NCI-H2029 (cell line): ENCODE data around the gene CCDC188.

Source experiments
- DNase-seq: peaks from one replicate; lab custom pipeline; 2025; lab: John Stamatoyannopoulos, UW

The CCDC188 gene

DNA sequence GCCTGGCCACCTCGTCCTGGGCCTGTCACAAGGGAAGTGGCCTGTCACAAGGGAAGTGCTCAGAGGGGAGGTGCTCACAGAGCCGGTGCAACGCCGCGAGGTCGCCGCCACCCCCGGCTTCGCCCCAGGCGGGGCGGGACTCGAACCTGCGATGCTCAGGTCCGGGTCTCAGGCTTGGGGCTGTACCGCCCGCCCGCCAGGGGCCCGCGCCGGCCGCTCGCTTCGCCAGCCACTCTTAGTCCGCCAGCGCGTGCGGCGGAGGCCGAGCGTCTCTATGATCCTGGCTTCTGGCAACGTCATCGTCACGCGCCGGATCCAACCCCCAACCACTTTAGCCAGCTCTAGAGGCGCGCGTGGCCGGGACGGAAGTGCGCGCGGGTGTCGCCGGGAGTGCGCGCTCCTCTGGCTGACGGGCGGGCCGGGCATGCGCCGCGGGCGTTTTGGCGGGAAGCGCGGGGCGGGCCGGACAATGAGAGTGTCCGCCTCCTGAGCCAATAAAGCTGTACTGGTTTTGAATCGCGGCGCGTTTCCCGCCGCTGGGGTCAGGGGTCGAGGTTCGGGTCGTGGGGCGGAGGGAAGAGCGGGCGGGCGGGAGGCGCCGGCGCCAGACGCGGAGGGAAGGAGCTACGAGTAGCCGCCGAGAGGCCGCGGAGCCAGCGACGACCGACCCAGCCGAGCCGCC, 33.8 kb downstream of the CCDC188 start, which contains the start of gene TRMT2A:
TSS of gene TRMT2A (minus strand) at position 276 of the 682 bp plus-strand sequence. CDS start 320 bp downstream, outside the sequence.
- peak; percentile 92 for DNase-seq

DNA sequence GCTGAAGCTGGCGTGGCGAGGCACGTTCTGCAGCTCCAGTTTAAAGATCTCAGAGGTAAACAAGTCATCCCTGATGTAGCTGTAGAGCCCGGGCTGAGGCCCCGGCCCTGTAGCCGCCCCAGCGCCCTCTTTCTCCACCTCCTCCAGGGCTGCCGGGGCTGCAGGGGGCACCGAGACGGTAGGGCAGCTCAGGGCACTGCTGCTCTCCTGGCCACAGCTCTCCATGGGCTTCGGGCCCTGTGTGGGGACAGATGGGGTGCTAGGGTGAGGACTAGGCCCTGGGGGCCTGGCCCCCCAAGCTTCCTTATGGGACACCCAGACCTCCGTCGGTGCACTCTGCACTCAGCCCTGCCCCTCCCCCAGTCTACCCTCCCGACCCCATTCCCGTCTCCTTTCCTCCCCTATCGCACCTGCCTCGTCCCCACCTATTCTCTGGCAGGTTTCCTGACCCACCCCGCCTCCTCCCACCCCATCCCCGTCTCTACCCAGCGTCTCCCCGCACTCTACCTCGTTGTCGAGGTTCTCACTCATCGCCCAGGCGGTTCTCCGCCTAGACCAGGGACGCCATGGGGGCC, 34.4 kb downstream of the CCDC188 start:
- DNase-seq: no peak

- DNase-seq: no peak
These were observed 35.0 kb downstream of the CCDC188 start, which contains the start of gene RANBP1 for GRCh38 chr22:20115691-20116375. RANBP1 (plus strand) TSS chr22:20116104; CDS start chr22:20116185, 81 bp downstream.

GRCh38 chr22:20114506-20115475, 36.1 kb downstream of the CCDC188 start:
- no peak for DNase-seq

DNA sequence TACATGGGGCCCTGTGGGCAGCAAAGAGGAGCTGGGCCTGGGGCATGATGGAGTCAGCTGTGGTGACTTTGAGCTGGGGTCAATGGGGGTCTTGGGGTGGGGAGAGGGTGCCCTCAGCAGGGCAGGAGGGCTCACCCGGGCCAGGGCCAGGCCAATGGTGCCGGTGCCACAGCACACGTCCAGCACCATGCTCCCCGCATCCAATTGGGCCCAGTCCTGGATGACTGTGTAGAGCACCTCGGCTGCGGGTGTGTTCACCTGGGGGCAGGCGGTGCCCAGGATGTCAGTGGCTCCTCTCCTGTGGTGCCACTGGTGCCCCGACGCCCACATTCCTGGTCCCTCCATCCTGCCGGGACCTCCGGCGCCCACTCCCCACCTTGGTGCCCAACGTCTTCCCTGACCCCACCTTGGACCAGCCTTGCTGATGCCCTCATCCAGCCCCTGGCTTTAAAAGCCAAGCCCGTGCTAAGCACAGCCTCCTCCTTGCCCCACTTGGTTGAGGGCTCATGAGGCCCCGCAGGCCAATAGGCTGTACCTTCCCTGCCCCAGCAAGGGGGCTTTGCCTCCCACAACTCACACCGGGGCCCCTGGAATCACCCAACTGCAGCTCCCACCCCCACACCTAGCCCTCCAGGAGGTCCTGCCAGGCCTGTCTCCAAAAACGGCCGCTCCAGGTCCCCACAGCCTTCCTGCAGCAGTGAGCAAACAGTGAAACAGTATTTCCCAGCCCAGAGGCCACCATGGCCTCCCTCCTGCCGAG, 37.1 kb downstream of the CCDC188 start:
- no peak for DNase-seq

DNA sequence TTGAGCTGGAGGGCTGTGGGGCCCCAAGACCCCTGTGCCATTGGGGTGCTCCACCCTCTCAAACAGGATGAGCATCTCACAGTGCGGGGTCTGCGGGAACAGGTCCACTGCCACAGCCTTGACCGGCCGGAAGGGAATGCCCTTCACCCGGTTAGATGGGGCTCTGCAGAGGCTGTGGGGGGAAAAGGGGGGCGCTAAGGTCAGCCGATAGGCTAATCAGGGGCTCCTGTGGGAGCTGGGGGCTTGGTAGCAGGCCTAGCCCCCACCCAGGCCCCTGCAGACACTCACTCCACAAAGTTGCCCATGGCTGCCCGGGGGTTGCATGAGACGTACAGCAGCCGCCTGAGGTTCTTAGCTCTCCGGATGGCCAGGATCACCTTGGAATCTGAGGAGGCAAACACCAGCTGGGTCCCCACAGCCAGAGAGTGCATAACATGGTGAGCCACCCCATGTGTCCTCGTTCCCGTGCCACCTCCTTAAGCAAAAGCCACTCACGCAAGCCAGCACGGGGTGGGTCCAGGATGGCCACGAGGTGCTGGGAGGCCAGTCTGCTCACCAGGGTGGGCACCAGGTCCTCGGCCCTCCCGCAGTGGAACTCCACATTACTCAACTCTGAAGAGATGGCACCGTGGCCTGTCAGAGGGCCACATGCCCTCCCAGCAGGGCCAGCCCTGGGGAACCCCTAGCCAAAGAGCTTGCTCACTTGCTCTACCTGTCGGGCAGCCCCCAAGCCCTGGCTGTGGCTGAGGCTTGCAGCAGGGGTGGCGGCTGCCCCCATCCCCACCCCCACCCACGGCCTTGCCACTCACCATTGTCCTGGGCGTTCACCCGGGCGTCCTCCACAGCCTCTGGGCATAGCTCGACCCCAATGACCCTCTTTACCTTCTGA, 38.0 kb downstream of the CCDC188 start:
- DNase-seq: no peak

GRCh38 chr22:20111689-20112622, 38.9 kb downstream of the CCDC188 start:
- no peak for DNase-seq

DNA sequence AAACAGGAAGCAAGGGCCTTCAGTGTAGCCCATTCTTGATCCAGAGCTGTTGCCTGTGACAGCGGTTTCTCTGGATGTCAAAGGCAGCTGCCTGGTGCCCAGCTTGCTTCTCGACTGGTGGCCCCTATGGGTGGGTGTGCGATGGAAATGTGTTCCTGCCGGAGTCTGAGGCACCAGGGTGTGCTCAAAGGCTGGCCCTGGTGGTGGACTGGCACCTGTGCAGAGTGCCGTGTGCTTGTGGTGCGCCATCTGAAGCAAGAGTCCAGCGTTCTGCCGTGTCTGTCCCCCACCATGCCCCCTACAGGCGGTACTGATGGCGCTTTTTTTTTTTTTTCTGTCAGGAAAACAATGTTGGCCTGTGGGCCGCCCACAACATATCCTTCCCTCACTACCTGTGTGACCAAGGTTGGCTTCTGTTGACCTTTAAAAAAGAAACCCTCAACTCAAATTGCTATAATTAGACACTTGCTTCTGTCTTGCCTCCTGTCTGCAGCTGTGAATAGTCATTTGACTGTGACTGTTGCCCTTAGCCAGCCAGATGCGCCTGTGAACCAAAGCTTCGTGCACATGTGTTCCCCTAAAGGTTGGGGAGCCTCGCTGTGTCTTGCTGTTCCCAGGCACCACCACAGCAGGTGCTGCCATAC, 39.7 kb downstream of the CCDC188 start:
- DNase-seq: peak; percentile 18

DNA sequence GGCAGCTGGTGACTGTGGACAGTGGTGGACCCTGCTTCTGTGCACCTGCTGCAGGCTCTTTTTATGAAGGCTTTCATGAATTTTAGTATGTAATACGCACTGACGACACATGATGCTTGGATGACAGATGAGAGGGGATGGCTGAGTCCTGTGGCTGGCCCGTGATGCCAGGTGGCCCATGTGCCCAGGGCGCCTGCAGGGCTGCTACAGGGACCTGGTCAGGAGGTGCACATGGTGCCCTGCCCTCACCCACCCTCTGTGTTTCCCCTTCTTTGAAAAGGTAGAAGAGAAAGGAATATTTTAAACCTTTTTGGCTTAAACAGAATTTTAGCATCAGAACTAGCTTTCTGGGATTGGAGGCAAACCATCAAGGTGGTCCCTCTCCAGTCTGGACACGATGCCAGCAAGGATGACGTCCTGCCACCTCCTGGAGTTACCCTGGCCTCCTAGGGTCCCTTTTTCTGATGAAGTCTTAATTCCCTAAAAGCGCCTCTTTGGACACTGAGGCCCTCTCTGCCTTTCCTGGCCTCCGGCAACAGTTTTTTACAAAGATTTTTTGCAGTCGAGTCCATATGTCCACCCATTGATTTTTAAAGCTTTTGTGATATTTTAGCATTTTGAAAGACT, 40.4 kb downstream of the CCDC188 start:
- no peak for DNase-seq

- DNase-seq: no peak
These were observed 41.2 kb downstream of the CCDC188 start for GRCh38 chr22:20109411-20110358.

DNA sequence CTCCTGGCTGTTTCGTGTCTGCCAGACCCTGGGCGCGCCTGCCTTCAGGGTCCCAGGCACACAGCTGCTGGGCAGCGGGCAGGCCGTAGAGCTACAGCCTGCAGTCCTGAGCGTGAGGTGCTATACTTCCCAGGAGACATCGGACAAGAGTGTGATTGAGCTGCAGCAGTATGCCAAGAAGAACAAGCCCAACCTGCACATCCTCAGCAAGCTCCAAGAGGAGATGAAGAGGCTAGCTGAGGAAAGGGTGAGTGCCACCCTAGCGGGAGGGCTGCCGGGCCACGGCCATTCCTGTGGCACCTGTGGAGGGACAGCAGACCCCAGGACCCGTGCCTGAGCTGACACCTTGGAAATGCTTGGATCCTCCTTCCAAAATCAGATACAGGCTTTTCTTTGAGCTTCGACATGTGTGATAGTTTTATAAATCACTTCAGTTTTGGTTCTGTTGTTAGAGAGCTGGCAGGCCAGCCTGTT, 42.1 kb downstream of the CCDC188 start:
- no peak for DNase-seq

- DNase-seq: no peak
These were observed 42.7 kb downstream of the CCDC188 start for GRCh38 chr22:20107951-20108756.

- DNase-seq: no peak
These were observed 43.4 kb downstream of the CCDC188 start for GRCh38 chr22:20107471-20107901.

DNA sequence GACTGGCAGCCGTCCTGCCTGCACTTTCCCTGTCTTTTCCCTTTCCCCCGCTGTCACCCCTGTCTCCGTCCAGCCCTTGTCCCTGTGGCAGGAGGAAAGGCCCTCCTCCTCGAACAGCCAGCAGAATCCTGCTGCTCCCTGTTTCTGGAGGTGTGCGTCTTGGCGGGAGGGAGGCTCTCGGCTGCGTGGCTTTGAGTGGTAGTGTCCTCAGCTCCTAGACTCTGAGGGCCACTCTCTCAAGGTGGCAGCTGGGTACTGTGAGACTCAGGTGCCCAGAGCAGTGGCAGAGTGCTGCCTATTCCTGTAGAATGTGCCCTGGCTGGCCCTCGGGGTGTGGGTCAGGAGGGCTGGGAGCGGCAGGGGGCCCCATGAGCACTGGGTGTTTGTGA, 44.0 kb downstream of the CCDC188 start:
- no peak for DNase-seq

- DNase-seq: no peak
These were observed 44.5 kb downstream of the CCDC188 start for GRCh38 chr22:20106205-20106848.
